Inflammatory macrophage treated with lipopolysaccharide for 1 hour (primary cell): ENCODE measurements around the gene MRPS10.
A peak's percentile ranks its signal among the peaks of the same experiment; 100 is the strongest.
"Not testable (repeated sequence)": the region's sequence is repeated elsewhere in the genome, so short reads cannot be mapped to it uniquely, and the experiment has no call there.

Experiments
- DNase-seq, 2 donors: peaks; one replicate each; pipeline ENCODE4 v3.0.0-alpha.2; 2020 to 2022

The MRPS10 gene

DNA sequence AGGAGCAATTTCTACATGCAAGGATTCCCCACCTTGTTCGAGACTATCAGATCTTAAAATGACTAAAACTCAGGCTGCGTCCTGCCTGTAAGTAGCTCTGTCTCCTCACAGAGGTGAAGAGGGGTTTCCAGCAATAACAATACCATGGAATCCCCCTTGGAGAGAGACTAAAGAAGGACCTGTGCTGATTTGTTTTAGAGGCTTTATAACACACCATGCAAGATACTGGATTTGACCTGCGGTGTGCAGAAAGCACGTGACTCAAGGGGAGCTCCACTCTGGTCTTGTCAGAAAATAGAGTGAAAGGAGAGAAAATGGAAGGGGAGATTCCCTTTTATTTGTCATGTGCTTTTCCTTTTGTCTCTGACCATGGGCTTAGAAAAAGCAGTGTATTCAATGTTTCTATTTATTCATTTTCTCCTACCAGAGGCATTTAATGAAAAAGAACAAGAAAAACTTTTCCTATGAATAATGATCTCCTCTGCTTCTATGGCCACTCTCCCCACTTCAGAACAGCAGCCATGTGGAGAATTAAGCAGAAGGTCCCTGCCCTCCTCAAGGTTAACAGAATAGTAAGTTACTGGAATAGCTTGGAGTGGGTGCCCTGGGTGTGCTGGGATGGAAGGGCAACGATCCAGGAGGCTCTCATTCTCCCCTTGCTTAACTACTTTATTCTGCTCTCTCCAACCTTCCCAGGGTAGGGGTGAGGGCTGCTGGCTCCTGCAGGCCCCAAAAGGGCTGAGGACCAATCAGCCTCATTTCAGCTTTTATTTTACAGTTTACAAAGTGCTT, 19.2 kb upstream of the MRPS10 start:
- DNase-seq, result no peak

DNA sequence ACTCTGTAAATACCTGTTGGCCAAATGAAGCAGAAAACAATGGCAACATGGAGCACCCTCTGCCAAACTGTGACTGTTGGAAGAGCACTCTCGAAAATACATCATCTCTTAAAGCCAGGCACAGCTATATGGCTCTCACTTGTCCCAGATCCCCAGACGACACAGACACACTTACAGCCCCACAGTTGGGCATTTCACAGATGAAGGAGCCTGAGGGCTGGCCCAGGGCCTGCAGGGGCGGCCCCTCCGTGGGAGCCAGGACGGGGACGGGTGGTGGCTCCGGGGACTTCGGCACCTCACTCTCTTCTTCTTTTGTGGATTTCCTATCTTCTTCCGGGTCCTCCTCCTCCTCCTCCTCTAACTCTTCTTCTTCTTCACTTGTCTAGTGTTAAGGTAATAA, 18.4 kb upstream of the MRPS10 start:
- no peak for DNase-seq

DNA sequence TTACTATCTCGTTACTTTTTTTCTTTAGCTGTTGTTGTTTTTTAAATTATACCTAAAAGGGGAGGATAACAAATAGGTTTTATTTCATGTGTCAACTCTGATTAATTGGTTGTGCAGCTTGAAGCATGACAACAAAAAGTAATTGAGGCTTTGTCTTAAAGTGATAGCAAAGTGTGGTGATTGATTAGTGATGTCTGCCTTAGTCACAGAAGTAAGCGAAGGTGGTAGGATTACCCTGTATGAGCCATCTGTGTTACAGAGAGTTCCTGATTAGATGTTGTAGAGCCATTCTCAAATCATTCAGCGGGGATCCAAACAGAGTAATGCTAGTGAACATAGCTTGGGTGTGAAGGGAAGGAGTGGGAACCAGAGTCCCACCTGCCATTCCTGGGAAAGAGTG, 14.4 kb upstream of the MRPS10 start:
- DNase-seq, result no peak

DNA sequence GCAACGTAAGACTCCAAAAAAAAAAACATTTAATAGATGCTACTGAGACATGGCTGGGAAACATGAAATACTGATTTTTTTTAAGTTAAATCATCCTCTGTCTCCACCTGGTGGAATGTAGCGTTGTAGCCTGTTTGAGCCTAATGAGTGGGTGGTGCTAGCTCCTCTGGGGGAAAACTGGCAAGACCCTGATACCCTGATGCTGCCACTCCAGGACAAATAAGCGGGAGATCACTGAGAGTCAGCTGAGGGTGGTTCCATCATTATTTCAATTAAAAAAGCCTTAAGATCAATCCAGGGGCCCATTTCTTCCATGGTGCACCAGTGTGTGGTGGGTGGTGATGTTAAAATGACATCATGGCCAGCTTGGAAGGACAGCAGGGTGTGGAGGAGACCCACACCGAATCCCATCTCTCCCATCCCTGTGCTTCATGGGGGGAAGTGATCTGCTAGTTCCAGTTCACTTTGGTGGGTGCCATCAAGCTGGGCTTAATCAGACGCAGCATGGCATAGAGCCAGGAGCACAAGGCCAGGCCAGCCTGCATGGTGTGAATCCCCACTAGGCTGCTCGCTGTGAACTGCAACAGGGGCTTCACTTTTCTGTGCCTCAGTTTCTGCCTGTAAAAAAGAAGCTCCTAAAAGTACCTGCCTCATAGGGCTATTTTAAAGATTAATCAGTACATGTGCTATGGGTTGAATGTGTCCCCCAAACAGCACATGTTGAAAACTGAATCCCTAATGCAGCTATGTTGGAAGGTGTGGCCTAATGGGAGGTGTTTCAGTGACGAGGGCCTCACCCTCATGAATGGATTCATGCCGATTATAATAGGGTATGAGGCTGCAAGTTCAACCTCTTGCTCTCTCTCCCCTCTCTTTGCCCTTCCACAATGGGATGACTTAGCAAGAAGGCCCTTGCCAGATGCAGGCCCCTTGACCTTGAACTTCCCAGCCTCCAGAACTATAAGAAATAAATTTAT, 13.0 kb upstream of the MRPS10 start:
- DNase-seq, result no peak

DNA sequence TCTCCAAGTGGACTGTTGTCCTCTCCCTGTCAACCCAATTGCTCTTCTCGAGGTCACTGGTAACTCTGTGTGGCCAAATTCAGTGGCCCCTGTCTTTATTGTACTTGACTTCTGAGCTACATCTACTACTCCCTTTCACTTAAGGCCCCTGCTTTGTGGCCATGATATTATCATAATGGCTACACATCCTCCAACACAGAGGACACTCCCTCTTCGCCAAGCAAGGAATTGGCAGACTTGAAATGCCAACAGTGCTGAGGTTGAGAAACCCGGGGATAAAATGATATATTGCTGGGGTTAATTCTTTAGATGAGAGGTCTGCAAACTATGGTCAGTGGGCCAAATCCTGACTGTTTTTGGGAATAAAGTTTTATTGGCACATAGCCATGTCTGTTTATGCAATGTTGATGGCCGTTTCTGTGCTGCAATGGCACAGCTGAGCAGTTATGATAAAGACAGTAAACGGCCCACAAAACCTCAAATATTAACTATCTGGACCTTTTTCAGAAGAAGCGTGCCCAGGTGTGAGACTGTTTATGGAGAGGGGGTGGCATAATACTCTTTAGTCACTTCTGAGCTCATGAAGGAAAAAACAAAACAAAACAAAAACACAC, 12.0 kb upstream of the MRPS10 start:
- no peak for DNase-seq

DNA sequence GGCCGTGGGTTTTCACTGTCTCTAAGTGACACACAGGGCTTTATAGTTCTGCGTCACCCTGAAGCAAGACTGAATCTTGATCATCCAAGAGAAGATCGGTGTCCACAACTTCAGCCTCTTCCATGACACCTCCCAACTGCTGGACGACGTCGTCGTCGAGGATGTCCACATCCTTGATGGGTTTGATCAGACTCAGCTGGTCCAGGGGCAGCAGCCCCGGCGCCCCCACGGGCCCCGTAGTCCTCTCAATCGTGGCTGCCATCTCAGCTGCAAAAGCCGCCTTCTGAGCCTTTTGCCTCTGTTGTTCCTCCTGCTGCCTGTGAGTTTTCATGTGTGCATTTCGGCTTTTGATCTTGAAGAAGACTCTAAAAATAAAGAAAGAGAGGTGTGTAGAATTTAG, 10.6 kb upstream of the MRPS10 start:
- DNase-seq, result no peak

DNA sequence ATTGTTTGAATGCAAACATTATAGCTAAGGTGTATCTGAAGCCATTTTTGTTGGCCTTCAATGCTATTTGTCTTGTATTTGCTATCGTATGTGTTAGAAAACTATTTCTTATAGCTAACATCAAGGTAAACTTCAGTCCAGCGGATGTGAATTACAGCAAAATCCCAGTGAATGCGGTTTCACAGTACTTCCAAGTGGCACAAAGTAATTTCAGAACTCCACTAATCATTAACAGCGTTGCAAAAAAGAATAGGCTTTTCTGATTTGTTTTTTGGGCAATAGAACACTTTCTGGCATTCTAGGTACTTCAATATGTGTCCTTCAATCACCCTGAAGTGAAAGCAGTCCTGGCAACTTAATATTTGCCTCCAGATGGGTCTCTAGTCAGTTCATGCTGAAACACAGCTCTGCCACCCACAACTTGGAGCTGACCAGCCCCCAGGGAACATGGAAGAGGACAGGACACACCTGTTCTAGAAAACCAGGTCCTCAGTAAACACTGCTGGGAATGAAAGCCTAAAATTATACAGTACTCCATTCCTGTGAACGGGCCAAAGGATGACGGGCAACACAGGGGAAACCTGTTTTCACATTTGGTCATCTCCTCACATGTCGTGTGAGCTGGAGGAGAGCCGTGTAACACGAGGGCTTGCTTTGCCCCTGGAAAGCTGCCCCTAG, 9.7 kb upstream of the MRPS10 start:
- no peak for DNase-seq

DNA sequence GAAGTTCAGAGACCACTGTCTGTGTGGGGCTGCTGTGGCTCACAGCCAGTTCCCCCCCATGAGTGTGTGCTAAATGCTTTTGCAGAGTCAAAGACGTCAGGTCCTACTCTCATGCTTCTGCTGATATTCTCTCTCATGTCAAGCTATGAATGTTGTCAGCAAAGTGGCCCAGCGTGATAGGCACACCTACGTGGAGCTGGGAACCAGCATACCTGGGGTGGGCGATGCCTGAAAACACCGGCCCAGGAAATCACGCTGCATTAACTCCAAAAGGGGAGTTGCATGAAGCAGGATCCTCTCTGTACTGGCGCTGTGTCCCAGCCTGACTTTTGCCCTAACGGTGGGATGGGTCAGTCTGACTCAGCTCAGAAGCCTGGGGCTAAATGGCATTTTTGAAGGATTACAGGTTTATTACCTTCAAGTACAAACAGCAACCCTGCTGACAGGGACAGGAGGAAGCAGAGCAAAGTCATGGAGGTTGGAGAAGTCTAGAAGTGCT, 9.0 kb upstream of the MRPS10 start:
- no peak for DNase-seq

DNA sequence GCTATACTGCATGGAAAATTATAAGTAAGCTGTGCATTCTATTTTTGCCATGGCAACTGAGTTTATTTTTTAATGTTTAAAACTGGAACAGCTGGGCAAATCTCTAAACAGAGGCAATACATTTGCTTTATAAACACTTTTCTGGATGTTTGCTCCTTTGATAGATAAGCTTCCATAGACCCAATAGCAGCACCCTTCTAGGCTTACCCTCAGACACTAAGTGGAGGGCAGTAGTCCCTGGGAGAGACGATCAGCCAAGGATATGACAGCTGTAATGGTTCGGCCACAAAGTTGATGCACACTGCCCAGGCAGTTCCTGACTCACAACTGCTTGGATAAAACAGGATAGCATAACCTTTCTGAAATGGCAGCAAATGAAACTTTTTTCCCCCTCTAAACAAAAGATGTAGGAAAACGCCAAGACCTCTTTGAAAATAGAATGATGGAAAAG, 8.5 kb upstream of the MRPS10 start:
- DNase-seq, result no peak

DNA sequence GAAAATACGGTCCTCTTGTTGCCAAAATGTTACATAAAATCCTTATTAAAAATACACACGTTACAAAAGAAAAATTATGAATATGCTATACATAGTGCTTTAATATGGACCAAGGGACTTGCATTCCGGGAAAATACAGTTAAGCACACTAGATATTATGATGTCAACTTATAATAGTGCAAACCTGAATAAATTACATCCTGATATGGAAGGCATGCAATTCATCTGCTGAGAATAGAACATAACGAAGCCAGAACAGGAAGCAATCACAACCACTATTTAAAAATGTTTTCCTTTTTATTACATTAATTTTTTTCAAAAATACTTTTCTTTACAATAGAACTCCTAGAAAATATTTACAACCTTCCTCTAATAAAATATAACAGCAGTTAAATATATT, 7.8 kb upstream of the MRPS10 start:
- DNase-seq, result no peak

DNA sequence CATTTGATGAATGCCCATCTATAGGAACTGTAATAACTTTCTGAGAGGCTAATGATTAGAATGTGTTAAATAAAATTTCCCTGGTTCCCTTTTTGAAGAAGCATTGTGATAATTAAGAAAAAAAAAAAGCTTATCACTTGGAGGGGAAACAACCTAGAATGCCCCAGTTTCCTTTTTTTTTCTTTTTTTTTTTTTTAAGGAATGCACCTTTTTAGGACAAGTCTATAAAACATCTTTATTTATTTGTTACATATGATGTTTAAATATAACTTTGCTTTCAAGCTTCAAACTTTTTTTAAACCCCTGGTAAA, 7.3 kb upstream of the MRPS10 start:
- peak; percentile 12 to 58 for DNase-seq

DNA sequence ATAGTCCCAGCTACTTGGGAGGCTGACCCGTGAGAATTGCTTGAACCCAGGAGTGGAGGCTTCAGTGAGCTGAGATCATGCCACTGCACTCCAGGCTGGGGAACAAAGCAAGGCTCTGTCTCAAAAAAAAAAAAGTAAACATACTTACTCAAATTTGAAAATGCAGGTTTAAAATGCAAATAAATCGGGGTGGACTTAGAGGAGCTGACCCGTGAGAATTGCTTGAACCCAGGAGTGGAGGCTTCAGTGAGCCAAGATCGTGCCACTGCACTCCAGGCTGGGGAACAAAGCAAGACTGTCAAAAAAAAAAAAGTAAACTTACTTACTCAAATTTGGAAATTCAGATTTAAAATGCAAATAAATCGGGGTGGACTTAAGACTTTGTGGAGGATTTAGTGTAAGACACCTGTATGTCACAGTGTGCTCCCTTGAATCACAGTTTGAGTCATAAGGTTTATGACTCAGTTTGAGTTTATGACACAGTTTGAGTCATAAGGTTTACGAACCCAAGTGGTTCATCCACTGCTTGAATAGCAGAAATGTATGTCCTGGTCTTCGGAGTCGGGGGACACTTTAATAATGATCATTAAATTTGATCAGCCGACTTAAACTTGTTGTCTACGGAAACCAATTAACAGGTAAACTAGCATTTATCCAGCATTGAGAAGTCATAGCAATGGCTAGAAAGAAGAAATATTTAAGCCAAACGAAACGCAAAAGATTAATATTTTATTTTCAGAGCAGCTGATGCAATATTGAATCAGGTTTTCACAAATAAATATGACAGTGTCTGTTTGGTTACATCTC, 6.8 kb upstream of the MRPS10 start:
- peak; percentile 55 to 83 for DNase-seq

DNA sequence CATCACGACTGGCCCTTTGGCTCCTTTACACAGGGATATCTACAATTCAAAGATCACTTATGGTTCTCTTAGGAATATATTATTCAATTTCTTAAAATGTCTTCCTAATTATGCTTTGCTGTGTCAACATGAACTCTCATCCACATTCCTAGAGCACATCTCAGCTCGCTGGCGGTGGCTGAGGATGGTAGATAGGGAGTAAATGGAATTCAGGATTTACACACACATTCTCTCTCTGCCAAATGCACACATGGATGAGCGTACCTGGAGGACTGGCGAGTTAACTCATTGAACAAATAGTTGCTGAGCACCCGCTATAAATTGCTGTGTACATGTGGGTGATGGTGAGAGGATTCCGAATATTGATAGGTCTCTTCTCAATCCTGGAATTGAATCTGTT, 4.8 kb upstream of the MRPS10 start:
- no peak for DNase-seq

DNA sequence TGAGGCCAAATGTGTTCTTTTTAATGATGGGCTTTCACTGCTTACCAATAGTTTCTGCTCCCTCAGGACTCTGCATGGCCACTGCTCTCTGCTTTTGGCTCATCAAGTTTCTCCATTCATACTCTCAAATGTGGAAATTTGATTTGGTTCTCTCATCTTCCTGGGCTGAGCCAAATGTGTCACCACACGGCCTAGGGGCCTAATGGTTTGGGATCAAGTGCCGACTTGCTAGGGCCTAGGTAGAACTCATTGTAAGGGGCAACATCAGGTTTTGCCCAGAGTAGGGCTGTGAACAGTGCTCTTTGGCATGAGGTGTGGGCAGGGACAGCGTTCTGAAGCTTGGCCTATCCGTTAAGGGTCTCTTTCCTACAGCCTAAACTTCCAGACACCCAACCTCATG, 3.9 kb upstream of the MRPS10 start:
- no peak for DNase-seq

DNA sequence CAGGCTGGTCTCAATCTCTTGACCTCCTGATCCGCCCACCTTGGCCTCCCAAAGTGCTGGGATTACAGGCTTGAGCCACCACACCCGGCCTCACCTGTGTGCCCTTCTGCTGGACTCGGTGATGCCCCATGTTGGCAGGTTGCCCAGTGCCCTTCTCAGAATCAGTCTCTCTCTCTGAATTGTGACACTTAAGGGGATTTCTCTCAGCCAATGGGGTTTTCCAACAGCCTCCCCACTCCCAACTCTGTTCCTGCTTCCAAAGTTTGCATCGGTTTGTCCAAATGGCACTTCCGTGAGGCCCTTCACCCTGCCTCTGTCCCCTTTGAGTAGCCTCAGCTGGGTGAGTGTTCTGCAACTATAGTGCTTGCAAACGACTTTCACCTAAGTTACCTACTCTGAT, 3.1 kb upstream of the MRPS10 start:
- DNase-seq, result peak; percentile 21 to 35

DNA sequence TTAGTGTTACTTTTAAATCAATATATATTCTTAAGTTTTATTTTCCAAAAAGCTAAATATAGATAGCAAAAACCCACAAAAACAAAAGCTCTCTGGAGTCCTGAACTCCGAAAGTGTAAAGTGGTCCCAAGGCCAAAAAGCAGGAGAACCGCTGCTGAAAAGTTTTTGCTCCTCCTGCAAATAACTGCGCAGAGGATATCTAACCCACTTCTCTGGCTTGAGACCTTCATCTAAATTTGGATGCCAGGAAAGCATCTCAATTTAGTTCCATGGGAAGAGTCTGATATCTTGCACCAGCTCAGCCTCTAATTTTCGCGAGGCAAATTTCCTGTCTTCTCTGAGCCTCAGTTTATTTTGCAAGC, 523 bp downstream of the MRPS10 start:
- DNase-seq, result peak in 1 of 2 donors; percentile 10

DNA sequence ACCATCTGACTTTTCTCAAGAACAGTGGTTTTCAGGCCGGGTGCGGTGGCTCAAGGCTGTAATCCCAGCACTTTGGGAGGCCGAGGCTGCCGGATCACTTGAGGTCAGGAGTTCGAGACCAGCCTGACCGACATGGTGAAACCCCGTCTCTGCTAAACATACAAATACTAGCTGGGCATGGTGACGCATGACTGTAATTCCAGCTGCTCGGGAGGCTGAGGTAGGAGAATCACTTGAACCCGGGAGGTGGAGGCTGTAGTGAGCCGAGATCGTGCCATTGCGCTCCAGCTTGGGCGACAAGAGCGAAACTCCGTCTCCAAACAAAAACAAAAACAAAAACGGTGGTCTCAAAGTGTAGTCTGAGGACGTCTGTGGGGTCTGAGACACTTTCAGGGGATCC, 1.2 kb downstream of the MRPS10 start:
- not testable (repeated sequence) for DNase-seq

DNA sequence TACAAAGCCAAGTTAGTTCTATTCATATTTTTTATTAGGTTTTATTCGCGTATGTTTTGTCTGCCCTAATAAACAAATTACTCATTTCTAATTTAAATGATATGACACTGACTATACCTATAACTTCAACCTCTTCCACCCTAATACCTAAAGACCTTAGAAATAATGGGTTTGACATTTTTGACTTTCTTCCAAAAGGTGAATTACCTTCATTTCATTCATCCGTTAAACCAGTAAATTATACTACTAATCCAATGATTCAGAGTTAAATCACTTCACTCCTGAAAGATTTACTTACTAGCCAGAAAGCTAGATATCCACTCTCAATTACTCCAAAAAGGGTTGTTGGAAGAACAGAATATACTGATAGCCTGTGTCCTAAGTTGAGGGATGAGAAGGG, 5.2 kb downstream of the MRPS10 start:
- no peak for DNase-seq

DNA sequence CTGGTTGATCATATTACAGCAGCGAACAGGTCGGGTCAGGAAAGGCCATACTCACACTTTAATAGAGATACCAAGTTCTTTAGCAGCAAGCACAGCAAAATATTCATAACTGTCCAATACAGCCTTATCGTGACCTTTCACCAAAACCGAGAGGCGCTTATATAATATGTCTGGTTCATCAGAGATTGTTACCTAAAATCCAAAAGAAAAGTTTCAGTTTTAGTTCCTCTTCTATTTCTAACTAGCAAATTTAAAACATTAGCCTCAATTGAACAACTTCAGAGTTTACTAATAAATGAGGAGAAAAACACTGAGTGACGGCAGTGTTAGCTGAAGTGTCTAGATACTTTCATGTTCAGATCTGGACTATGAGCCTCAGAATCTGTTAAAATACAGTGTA, 5.9 kb downstream of the MRPS10 start:
- no peak for DNase-seq

DNA sequence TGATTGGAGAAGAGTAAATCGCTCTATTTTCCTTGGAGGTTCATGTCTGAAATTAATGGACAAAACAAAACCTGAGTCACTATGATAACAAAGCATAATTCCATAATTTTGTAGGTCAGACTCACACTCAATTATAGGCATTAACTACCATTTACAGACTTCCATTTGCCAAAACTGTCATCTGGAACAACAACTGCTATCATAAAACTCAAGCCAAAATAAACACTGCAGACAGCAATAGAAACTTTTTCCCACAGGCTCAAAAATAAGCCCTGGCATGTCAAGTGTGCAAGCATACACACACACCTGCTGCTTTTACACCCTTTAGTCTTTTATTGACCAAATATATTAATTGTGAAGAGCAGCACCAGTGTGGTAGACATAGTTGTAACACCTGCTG, 7.1 kb downstream of the MRPS10 start:
- no peak for DNase-seq

DNA sequence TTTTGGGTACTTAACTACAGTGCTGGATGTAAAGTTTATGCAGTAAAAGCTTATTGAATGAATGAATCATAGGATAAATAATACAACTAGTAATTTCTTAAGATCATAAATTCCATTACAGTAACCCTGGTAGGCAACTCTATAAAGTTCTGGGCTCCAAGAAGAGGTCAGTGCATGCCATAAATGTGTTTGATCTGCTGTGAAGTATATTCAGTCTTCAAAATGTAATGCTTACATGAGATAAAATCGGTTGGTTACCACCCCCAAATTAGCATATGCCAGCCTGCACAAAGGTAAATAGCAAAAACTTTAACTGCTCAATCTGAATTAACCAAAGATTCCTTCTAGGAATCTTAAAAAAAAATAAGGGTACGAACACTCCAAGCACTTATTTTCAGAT, 10.1 kb downstream of the MRPS10 start:
- DNase-seq, result not testable (repeated sequence)

DNA sequence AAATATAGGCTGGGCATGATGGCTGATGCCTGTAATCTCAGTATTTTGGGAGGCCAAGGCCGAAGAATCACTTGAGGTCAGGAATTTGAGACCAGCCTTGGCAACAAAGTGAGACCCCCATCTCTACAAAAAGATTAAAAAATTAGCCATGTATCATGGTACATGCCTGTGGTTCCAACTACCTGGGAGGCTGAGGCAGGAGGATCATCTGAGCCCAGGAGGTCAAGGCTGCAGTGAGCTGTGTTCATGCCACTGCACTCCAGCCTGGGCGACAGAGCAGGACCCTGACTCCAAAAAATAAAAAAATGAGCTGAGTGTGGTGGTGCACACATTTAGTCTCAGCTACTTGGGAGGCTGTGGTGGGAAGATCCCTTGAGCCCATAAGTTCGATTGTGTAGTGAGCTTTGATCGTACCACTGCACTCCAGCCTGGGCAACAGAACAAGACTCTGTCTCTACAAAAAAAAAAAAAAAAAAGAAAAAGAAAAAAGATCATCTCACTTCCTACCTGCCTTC, 12.8 kb downstream of the MRPS10 start:
- no peak for DNase-seq
